ENCODE data around the gene PARP3. TPM values are rescaled to one million over a fixed set of nuclear protein-coding genes. Genes with fewer than 3 reads are reported as not detected.

PARP3 gene
- total RNA-seq, 1 donor = 6.2 TPM

DNA sequence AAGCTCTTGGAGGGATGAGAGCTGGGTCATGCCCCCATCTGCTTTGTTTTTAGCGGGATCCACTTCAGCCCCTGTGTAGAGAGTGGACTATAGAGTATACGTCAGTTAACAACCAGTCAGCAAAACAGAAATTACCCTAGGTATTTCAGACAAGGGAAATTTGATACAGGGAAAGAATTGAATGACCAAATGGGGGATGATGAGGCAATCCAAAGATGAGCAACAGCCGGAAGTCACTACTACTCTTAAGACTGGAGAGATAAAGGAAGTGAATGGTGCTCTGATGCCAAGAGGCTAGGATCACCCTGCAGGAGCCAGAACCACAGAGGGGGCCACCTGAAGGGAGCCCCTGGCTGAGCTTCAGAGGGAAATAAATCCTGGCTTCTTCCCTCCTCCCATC lies 11.3 kb downstream of the PARP3 start:
- Histone ChIP-seq H3K27me3 (ENCODE audit: insufficient read depth, low read length) (peaks cover 20% of the 10 kb centered on the region), H3K4me3 (ENCODE audit: low read length) (no peak overlapping the region), H3K4me1 (ENCODE audit: insufficient read depth, low read length) (peaks cover 44% of the 10 kb centered on the region), H3K9me3 (ENCODE audit: low read depth, low read length) (no peaks in the 10 kb centered on the region)

DNA sequence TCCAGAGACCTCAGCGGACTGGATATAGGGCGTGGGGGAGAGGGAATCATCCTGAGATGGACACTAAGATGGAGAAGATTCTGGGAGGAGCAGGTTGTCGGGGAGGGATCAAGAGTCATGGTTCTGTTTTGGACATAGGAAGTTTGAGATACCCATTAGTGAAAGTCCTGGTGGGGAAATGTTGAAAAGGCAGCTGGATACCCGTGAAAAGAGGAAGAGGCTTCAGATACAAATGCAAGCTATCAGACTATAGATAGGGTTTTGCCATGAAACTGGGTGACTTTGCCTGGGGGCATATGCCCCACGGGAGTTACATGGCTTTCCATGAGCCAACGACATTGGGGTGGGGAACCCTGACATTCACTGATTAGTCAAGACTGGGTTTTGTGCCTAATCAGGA lies 11.9 kb downstream of the PARP3 start:
- Histone ChIP-seq H3K9me3 (ENCODE audit: low read depth, low read length) (no peaks in the 10 kb centered on the region), H3K4me1 (ENCODE audit: insufficient read depth, low read length) (peaks cover 44% of the 10 kb centered on the region), H3K27me3 (ENCODE audit: insufficient read depth, low read length) (peaks cover 20% of the 10 kb centered on the region), H3K4me3 (ENCODE audit: low read length) (no peak overlapping the region)

DNA sequence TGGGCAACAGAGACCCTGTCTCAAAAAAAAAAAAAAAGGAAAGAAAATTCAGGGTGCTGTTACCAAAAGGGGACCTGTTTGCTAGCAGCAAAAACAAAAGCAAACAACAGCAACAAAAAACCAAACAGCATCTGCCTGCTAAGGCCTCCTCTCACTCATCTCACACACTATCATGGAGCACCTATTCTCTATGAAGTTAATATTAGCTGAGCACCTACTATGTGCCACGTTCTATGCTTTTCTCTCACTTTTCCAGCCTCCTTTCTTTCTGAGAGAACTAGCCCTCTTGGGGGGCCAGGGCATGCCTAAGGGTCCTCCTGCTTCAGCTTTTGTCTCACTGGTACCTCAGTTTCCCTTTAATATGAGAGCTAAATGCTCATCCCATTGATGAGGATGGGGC lies 12.6 kb downstream of the PARP3 start:
- no peaks in the 10 kb centered on the region for H3K9me3 ChIP-seq (ENCODE audit: low read depth, low read length)
- peaks cover 44% of the 10 kb centered on the region for H3K4me1 ChIP-seq (ENCODE audit: insufficient read depth, low read length)
- no peak overlapping the region for H3K4me3 ChIP-seq (ENCODE audit: low read length)
- H3K27me3 ChIP-seq (ENCODE audit: insufficient read depth, low read length) = peaks cover 20% of the 10 kb centered on the region

DNA sequence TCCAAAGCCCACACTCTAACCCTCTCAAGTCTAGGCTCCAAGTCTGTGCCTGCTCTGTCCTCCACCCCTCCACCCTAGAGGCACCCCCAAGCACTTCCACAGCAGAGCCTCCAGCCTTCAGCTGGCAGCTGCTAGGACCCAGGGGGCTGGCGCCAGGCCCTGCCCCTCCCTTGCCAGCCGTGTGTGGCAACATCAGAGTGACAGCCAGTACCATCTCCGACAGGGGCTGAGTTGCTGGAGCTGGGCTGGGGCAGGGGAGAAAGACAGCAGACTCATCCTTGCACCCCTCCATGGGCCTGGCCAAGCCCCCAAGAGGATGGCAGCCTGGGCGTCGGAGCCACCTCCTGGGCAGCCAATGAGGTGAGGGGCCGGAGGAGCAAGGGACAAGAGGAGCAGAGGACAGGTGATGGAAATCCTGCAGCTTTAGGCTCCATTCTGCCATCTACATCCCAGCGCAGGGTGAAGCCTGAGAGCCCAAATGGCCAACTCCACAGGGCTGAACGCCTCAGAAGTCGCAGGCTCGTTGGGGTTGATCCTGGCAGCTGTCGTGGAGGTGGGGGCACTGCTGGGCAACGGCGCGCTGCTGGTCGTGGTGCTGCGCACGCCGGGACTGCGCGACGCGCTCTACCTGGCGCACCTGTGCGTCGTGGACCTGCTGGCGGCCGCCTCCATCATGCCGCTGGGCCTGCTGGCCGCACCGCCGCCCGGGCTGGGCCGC lies 13.2 kb downstream of the PARP3 start, which contains the start of gene GPR62:
GPR62 (plus strand) TSS at position 207 of the 718 bp plus-strand sequence; CDS start at position 479, 272 bp downstream.
- H3K4me3 ChIP-seq (ENCODE audit: low read length) = no peak within 1 kb of the TSS

DNA sequence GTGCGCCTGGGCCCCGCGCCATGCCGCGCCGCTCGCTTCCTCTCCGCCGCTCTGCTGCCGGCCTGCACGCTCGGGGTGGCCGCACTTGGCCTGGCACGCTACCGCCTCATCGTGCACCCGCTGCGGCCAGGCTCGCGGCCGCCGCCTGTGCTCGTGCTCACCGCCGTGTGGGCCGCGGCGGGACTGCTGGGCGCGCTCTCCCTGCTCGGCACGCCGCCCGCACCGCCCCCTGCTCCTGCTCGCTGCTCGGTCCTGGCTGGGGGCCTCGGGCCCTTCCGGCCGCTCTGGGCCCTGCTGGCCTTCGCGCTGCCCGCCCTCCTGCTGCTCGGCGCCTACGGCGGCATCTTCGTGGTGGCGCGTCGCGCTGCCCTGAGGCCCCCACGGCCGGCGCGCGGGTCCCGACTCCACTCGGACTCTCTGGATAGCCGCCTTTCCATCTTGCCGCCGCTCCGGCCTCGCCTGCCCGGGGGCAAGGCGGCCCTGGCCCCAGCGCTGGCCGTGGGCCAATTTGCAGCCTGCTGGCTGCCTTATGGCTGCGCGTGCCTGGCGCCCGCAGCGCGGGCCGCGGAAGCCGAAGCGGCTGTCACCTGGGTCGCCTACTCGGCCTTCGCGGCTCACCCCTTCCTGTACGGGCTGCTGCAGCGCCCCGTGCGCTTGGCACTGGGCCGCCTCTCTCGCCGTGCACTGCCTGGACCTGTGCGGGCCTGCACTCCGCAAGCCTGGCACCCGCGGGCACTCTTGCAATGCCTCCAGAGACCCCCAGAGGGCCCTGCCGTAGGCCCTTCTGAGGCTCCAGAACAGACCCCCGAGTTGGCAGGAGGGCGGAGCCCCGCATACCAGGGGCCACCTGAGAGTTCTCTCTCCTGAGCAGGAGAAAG lies 14.0 kb downstream of the PARP3 start:
- H3K9me3 ChIP-seq (ENCODE audit: low read depth, low read length) = no peaks in the 10 kb centered on the region
- H3K4me3 ChIP-seq (ENCODE audit: low read length) = no peak overlapping the region

More for the DNA sequence above, 13.2 kb downstream of the PARP3 start, which contains the start of gene GPR62:
- Histone ChIP-seq H3K9me3 (ENCODE audit: low read depth, low read length) (no peaks in the 10 kb centered on the region), H3K27me3 (ENCODE audit: insufficient read depth, low read length) (peaks cover 20% of the 10 kb centered on the region), H3K4me1 (ENCODE audit: insufficient read depth, low read length) (peaks cover 44% of the 10 kb centered on the region)

DNA sequence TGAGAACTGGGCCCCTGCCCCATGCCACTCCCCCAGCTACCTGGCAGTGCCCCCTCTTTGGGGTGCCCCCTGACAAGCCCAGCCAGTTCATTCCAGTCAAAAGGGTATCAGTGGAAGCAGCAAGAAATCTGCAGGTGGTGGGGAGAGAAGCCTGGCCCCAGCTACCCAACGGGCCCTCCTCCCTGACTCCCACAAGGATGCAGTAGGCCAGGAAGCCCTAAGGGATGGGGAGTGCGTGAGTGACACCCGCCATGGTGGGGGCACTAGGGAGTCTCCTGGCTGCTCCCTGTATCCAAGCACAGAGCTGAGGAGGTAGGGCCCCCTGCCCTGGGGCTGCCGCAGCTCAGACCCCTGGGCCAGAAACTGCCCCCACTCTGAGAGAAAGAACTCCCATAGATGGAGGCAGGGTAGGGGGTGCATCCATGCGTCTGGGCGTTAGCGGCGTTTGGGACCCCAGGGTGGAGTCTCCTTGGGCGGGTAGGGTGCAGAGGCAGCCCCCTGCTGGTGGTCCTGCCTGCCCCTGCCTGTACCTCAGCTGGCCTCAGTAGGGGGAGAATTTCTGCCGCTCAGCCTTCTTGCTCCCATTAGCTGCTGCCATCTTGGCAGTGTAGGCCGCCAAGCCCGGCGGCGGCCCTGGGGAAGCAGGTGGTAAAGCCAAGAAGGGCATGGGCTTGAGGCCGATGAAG lies 15.5 kb downstream of the PARP3 start:
- peaks cover 20% of the 10 kb centered on the region for H3K27me3 ChIP-seq (ENCODE audit: insufficient read depth, low read length)
- no peaks in the 10 kb centered on the region for H3K9me3 ChIP-seq (ENCODE audit: low read depth, low read length)
- H3K4me1 ChIP-seq (ENCODE audit: insufficient read depth, low read length) = peaks cover 44% of the 10 kb centered on the region
- H3K4me3 ChIP-seq (ENCODE audit: low read length) = no peak overlapping the region

More for the DNA sequence above, 14.0 kb downstream of the PARP3 start:
- Histone ChIP-seq H3K27me3 (ENCODE audit: insufficient read depth, low read length) (peaks cover 20% of the 10 kb centered on the region), H3K4me1 (ENCODE audit: insufficient read depth, low read length) (peaks cover 44% of the 10 kb centered on the region)

DNA sequence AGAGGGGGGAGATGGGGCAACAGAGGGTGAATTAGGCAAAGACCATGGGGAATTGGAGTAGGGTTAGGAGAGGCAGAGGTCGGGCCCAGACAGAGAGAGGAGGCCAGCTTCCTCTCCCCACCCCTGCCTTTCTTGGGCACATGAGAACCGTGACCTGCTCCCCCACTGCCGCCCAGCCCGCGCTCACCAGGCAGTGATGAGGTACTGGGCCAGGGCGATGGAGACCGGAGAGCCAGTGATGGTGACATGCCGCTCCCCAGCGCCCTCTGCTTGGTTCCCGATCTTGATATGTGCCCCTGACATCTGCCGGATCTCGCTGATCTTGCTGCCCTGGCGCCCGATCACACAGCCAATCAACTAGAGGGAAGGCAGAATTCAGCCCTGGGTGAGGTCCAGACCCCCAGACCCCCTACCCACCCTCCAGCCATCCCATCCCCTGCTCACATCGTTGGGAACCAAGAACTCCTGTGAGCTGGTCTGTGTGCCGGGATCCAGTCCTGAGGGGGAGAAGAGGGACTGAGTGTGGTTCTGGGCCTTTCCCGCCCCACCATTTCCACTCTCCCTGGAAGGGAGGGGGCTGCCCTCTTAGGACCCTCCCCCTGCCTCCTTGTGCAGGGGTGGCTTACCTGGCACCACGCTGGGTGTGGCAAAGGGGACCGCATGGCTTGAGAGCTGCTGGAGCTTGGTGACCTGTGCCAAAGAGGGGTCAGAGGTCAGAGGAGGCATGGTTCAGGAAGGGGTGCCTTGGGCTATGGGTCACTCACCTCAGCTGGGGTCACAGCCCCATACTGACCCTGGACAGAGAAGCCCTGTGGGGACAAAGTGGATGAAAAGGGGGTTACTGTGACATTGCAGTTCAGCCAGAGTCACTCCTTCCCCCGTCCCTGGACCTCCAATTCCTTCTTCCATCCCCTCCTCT lies 16.7 kb downstream of the PARP3 start:
- H3K4me1 ChIP-seq (ENCODE audit: insufficient read depth, low read length) = peaks cover 34% of the 10 kb centered on the region
- peaks cover 20% of the 10 kb centered on the region for H3K27me3 ChIP-seq (ENCODE audit: insufficient read depth, low read length)
- H3K9me3 ChIP-seq (ENCODE audit: low read depth, low read length) = no peaks in the 10 kb centered on the region
- H3K4me3 ChIP-seq (ENCODE audit: low read length) = no peak overlapping the region

DNA sequence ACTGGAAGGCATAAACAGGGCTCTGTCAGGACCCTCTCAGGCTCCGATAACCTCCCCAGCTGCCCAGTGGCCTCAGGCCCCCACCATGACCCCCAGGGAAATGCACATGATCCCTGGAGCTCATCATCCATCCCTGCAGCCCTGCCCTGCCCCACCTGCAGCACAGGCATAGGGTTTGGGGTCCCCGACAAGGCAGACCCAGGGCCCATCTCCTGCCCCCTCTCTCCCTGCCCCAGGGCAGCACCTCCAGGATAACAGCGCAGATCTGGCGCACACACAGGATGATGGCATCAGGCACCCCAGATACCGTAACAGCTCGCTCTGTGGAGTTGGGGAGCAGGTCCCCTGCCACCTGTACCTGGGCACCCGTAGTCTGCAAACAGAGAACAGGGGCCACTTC lies 17.5 kb downstream of the PARP3 start:
- peaks cover 26% of the 10 kb centered on the region for H3K4me1 ChIP-seq (ENCODE audit: insufficient read depth, low read length)
- H3K4me3 ChIP-seq (ENCODE audit: low read length) = no peak overlapping the region
- no peaks in the 10 kb centered on the region for H3K9me3 ChIP-seq (ENCODE audit: low read depth, low read length)
- peaks cover 20% of the 10 kb centered on the region for H3K27me3 ChIP-seq (ENCODE audit: insufficient read depth, low read length)

DNA sequence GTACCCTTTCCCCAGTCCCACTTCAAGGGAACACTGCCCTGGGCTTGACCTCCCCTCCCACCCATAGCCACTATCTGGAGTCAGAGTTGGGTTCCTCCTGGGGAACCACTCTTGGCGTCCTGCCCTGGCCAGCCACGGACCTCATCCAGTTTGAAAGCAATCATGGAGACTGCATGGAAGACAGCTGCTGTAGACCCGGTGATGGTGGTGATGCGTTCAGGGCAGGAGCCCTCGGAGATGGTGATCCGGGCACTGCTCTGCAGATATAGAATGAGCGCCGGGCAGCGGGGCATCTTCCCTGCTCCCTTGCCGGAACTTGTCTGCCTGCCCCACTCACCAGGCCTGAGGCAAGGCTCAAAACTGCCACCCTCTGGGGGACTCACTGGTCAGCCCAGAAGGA lies 18.2 kb downstream of the PARP3 start:
- H3K27me3 ChIP-seq (ENCODE audit: insufficient read depth, low read length) = peaks cover 13% of the 10 kb centered on the region
- H3K4me1 ChIP-seq (ENCODE audit: insufficient read depth, low read length) = peaks cover 22% of the 10 kb centered on the region
- no peak overlapping the region for H3K4me3 ChIP-seq (ENCODE audit: low read length)
- no peaks in the 10 kb centered on the region for H3K9me3 ChIP-seq (ENCODE audit: low read depth, low read length)

DNA sequence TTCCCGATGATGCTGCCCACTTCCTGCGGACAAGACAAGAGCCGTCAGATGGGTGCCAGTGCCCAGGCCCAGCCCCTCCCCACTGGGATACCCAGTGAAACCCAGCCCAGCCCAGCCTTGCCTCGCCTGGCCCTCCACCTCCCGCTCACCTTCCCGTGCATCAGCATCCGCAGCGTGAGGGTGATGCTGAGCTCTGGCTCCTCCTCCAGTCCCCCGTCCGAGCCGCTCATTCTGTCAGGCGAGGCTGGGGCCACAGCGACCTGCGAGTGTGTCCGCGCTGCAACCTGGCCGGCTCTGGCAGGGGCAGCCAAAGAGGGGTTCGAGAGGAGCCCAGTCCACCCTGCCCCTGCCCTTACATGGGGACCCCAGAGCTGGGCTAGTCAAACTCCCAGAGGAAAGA lies 18.8 kb downstream of the PARP3 start:
- Histone ChIP-seq H3K9me3 (ENCODE audit: low read depth, low read length) (no peaks in the 10 kb centered on the region), H3K4me3 (ENCODE audit: low read length) (no peak overlapping the region), H3K4me1 (ENCODE audit: insufficient read depth, low read length) (peaks cover 17% of the 10 kb centered on the region), H3K27me3 (ENCODE audit: insufficient read depth, low read length) (peaks cover 12% of the 10 kb centered on the region)

DNA sequence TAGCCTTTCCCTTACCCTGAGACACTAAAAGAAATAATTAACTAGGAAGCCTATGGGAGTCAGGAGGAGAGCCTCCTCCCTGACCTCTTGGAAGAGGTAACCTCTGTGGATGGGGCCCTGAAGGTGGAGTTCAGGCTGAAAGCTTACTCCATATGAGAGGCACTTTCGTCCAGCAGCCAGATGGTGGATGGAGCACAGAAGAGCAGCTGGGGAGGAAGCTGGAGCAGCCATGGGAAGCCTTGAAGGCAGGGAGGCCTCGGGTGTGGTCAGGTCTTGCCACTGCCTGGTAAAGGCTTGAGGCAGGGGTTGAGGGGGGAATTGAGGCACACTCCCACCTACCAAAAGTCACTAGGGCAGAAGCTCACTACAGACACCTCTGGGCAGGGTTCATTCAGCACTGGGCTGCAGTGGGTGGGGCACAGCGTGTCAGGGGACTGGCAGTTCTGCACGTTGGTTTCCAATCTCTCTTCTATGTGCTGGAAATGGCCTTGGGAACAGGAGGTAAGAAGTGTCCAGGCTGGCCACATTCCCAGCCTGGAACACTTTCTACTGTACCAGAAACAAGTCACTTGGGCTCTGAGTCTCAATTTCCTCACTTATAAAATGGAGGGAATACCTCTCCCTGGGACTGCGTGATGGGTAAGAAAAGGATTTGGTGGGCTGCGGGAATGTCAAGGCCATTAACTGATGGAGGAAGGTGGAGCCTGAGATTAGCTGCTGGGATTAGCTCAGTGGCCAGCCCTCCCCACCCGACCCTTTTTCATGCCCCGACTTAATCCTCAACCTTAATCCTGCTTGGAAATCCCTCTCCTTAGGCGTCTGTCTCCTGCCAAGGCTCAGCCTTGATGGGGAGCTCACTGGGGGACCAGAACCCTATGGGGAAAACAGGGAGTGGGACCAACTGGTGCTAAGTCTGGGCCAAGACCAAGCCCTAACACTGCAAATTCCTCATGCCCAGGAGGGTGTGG lies 19.7 kb downstream of the PARP3 start:
- H3K4me3 ChIP-seq (ENCODE audit: low read length) = no peak overlapping the region
- peaks cover 11% of the 10 kb centered on the region for H3K4me1 ChIP-seq (ENCODE audit: insufficient read depth, low read length)
- peaks cover 3% of the 10 kb centered on the region for H3K27me3 ChIP-seq (ENCODE audit: insufficient read depth, low read length)
- H3K9me3 ChIP-seq (ENCODE audit: low read depth, low read length) = no peaks in the 10 kb centered on the region

DNA sequence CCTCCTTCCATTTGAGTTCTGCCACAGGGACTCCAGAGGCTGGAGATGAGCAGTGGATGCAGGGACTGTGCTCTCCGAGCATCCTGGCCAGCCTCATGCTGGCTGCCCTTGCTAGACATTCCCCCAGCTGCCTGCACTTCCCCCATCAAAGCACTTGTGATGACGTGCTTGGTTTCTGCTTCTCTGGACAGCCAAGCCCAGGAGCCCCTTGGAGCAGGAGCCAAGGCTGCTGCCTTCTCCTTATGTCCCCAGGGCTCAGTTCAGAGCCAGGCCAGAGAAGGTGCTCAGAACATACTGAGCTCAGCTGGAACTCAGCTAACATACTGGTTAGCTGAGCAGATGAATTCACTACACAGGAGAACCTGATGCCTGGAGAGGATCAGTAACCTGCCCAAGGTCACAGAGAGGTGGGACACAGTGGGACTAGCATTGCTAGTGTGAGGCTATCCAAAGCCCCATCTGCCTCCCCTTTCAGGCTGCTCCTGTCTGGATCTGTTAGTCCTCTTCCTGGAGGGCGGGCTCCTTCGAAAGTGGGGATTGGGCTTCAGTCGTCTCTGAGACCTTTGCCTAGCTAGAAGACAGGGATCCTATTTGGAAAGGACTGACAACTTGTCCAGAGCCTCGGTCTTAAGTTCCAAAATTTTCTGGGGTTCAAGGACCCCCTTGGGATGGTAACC lies 20.8 kb downstream of the PARP3 start:
- no peaks in the 10 kb centered on the region for H3K27me3 ChIP-seq (ENCODE audit: insufficient read depth, low read length)
- no peak overlapping the region for H3K4me3 ChIP-seq (ENCODE audit: low read length)
- peaks cover 8% of the 10 kb centered on the region for H3K4me1 ChIP-seq (ENCODE audit: insufficient read depth, low read length)
- no peaks in the 10 kb centered on the region for H3K9me3 ChIP-seq (ENCODE audit: low read depth, low read length)

DNA sequence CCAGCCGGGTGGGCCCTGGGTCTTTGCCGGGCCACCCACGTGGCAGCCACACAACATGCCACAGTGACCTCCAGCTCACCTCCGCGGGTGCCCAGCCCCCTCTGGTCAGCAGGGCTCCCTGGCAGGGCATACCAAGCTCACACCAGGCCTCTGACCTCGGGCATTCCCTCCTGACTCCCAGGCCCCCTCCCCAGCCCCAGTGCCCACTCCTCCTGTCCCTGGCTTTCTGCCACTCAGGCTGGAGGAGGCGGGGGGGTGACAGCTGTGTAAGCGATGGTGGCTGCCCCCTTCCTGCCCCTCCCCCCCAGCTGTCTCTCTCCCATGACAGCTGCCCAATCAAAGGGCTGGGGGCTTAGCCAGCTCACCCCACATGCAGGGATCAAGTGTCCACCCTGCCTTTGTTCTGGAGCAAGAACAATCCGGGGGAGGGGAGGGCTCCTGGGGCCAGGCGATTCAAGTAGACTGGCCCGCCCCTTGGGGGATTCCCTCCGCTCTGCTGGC lies 21.8 kb downstream of the PARP3 start:
- Histone ChIP-seq H3K9me3 (ENCODE audit: low read depth, low read length) (no peaks in the 10 kb centered on the region), H3K4me1 (ENCODE audit: insufficient read depth, low read length) (peaks cover 10% of the 10 kb centered on the region), H3K27me3 (ENCODE audit: insufficient read depth, low read length) (no peaks in the 10 kb centered on the region), H3K4me3 (ENCODE audit: low read length) (no peak overlapping the region)
